Measurements from ENCODE around the gene MYRFL.
A peak's percentile ranks its signal among the peaks of the same experiment; 100 is the strongest.
"Not testable (repeated sequence)": the region's sequence is repeated elsewhere in the genome, so short reads cannot be mapped to it uniquely, and the experiment has no call there.

Gene MYRFL

DNA sequence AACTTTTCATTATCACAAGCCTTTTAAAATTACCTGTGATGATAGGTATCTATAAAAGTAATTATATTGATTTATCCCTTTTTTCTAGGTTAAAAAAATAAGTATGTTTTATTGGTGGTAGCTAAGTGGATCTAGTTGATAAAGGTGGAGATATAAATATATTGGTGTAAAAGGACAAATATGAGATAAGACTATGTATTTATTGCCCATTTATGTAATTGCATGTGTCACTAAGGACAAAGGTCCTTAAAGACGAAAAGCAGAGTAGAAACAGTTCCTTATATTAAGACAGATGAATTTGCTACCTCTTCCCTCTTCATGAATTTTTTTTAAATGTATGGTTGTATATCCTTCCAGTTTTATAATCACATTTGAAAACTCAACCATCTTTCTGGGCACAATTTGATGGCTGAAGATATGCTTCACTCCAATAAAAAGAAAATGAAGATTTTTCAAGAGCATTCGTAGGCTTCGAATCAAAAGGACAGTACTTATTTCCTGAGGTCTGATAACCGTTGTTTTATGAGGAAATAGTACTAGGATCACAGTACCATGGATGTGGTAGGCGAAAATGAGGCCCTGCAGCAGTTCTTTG, at the start of gene MYRFL:
MYRFL (plus strand) TSS at position 262 of the 595 bp plus-strand sequence; CDS start at position 553, 291 bp downstream.
- DNase-seq (ENCODE audit: low spot score), result no peak

DNA sequence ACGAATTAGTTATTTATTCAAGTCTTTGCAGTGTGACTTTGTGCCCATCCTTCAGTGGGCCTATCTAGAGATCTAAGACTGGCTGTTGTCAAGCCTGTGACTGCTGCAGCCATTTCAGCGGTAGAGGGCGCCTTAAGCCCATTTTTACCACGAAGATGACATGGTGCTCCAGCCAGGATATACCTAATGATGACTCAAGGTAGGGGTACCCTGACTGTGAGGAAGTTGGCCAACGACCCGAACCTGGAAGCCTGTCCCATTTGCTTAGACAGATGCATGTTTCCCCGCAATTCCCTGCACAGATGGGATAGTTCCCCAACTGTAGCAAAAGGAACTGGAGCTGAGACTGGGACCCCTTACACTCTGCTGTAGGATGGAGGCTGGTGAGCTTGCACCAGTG, 45.1 kb upstream of the MYRFL start:
- DNase-seq (ENCODE audit: low spot score), result peak; percentile 16

DNA sequence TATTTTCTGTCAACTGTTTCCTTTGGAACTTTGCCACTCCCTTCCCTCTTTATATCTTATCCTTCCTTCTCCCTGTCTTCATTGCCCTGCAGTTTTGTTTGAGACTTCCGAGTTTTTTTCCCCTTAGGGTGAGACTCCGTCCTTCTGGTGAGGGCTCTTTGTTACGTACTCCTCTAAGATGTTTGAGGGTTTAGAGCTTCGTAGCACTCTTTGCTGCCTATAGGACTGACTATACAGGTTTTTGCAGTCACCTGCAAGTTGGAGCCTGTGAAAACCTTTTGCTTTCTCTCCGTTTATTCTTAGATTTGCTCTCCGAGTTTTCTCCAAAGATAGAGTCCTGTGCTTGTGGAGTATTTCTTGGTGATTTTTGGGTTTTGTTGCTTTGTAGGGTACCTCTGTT, 41.7 kb upstream of the MYRFL start:
- no peak for DNase-seq (ENCODE audit: low spot score)

DNA sequence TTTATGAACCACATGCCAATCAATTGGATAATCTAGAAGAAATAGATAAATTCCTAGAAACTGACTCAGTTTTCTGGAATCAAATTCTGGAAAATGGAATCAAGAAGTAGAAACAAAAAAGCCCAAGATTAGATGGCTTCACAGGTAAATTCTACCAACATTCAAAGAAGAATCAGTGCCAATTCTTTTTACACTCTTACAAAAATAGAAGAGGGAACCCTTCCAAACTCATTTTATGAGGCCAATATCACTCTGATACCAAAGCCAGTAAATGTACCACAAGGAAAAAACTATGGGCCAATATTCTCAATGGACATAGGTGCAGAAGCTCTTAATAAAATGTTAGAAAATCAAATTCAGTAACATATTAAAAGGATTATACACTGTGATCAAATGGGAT, 35.7 kb upstream of the MYRFL start:
- DNase-seq (ENCODE audit: low spot score), result no peak

- no peak for DNase-seq (ENCODE audit: low spot score)
Observed at GRCh38 chr12:69792533-69792932, 32.5 kb upstream of the MYRFL start.

DNA sequence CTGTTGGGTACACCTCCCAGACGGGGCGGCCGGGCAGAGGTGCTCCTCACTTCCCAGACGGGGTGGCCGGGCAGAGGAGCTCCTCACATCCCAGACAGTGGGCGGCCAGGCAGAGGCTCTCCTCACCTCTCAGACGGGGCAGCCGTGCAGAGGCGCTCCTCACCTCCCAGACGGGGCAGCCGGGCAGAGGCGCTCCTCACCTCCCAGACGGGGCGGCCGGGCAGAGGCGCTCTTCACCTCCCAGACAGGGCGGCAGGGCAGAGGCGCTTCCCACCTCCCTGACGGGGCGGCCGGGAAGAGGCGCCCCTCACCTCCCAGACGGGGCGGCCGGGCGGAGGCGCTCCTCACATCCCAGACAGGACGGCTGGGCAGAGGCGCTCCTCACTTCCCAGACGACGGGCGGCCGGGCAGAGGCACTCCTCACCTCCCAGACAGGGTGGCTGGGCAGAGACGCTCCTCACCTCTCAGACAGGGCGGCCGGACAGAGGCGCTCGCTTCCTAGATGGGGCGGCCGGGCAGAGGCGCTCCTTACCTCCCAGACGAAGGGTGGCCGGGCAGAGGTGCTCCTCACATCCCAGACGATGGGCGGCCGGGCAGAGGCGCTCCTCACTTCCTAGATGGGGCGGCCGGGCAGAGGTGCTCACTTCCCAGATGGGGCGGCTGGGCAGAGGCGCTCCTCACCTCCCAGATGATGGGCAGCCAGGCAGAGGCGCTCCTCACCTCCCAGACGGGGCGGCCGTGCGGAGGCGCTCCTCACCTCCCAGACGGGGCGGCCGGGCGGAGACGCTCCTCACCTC, 17.7 kb upstream of the MYRFL start:
- DNase-seq (ENCODE audit: low spot score), result not testable (repeated sequence)

- no peak for DNase-seq (ENCODE audit: low spot score)
Observed at GRCh38 chr12:69810870-69811498, 14.0 kb upstream of the MYRFL start.

DNA sequence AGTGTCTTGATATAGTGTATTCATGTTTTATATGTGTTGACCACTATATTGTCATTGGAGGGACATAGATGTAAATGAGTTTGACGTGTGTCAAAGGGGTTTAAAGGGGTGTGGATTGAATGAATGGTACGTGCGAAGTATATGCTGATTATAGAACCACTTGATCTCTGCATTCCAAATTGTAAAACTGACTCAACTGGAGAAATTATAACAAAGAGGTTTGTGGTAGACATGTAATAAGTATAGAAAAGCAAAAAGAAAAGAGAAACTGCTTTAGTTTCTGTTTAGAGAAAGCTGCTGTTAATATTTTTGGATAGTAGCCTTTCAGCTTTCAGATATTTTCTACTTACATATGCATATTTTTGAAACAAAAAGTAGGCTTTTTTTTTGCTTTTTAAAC, 8.9 kb upstream of the MYRFL start:
- no peak for DNase-seq (ENCODE audit: low spot score)

GRCh38 chr12:69821032-69821455, 4.0 kb upstream of the MYRFL start:
- DNase-seq (ENCODE audit: low spot score), result no peak

GRCh38 chr12:69821456-69822159, 3.4 kb upstream of the MYRFL start:
- DNase-seq (ENCODE audit: low spot score), result no peak

- DNase-seq (ENCODE audit: low spot score), result no peak
Observed at GRCh38 chr12:69822201-69822860, 2.7 kb upstream of the MYRFL start.

DNA sequence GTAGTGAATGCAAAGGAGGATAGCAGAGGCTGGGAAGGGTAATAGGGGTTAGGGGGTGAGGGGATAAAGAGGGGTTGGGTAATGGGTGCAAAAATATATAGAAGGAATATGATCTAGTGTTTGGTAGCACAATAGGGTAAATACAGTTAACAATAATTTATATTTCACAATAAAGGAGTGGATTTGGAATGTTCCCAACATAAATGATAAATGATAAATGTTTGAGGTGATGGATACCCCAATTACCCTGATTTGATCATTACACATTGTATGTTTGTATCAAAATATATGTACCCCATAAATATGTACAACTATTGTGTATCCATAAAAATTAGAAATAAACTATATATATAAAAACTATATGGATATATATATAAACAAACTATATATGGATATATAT, 999 bp upstream of the MYRFL start:
- DNase-seq (ENCODE audit: low spot score), result no peak

DNA sequence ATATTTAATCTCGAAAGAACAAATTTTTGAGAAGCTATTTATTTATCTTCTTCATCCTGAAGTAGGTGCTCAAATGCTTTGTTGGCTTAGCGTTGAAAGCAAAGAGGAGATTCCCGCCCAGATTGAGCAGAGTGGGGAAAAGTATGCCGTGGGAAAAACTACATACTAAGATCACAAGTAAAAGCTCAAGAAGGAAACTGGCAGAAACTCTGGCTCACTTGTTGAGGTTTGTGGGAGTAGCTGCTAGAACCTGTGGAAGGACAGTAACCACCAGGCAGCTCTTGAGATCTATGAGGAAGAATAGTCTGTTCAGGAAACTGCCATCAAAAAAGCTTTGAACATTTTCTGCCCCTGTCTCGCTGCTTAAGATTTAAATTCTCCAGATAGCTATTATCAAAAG, 3.9 kb downstream of the MYRFL start:
- DNase-seq (ENCODE audit: low spot score), result no peak

GRCh38 chr12:69833696-69834095, 8.7 kb downstream of the MYRFL start:
- DNase-seq (ENCODE audit: low spot score), result no peak

DNA sequence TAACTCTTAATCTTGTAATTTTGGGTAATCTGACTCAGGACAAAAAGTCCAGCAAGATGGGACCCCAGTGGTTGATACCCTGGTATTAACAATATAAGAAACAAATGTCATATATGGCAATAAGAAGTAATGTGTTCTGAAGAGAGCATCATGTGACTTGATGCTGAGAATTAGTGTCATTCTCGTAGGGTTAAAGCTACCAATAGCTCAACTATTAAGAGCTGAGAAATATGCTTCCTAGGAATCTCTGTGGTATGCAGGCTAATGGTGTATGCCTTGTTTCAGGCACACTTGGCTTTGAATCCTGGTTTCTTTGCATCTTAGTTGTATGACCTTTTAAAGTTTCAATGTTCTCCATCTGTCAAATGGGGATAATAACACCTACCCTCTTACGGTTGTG, 9.1 kb downstream of the MYRFL start:
- no peak for DNase-seq (ENCODE audit: low spot score)

- no peak for DNase-seq (ENCODE audit: low spot score)
Observed at GRCh38 chr12:69834576-69834975, 9.5 kb downstream of the MYRFL start.

- DNase-seq (ENCODE audit: low spot score), result no peak
Observed at GRCh38 chr12:69835081-69835480, 10.1 kb downstream of the MYRFL start.

- no peak for DNase-seq (ENCODE audit: low spot score)
Observed at GRCh38 chr12:69836015-69836414, 11.0 kb downstream of the MYRFL start.

- no peak for DNase-seq (ENCODE audit: low spot score)
Observed at GRCh38 chr12:69837191-69837590, 12.2 kb downstream of the MYRFL start.

DNA sequence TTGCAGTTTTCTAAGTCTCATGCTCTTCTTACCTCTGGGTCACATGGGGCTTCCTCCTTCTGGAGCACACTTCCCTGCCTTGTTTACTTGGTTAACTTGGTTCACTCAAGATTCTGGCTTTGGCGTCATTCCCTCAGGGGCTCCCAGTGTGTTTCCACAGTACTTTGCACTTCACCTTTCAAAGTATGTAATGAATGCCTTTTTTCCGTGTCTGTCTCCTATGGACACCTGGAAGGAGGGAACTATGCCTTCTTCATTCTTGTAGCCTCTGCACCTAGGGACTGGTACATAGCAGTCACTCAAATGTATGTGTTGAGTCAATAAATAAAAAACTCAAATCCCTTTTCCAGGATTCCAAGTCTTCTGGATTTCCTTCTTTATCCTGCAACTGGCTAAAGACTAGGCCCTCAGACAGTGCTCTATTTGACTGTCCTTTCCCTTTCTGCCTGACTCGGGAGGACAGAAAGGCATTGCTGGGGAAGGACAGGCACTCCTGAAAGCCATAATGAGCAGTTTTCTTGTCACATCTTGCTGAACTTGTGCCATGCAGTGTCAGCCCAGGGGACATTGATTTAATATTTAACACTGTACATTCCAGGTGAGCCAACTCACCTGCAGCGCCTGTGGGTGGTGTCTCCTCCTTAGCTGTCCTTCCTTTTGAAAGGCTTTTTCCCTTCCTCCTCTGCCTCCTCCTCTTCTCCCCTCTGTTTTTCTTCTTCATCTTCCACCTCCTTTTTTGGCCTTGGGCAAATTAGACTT, 12.8 kb downstream of the MYRFL start:
- DNase-seq (ENCODE audit: low spot score), result no peak

GRCh38 chr12:69840727-69841126, 15.7 kb downstream of the MYRFL start:
- DNase-seq (ENCODE audit: low spot score), result no peak

Data from hematopoietic multipotent progenitor cell treated with erythropoietin and hydrocortisone succinate and interleukin-3 and kit ligand, for 17 days (in vitro differentiated cells).